Uterus (tissue), 2 donors: ENCODE results near the gene AFDN.

Experiments used
- CTCF ChIP-seq, 4 experiments: fragments of 200-600 bp in 2 of 4; fragments of 450-650 bp in 2 of 4; sonication (generic) in 2 of 4; IDR thresholded peaks; one replicate each; pipeline ENCODE4 v1.5.1; 2016 to 2019; ENCODE audit warnings: antibody characterized with exemption in 4 of 4, mild to moderate bottlenecking in 2 of 4, moderate library complexity in 1 of 4
- POLR2A ChIP-seq, 2 donors: fragments of 450-650 bp; IDR thresholded peaks; one replicate each; pipeline ENCODE4 v1.6.1; 2016; ENCODE audit warnings: antibody characterized with exemption in 2 of 2, mild to moderate bottlenecking in 1 of 2, moderate library complexity in 1 of 2

DNA sequence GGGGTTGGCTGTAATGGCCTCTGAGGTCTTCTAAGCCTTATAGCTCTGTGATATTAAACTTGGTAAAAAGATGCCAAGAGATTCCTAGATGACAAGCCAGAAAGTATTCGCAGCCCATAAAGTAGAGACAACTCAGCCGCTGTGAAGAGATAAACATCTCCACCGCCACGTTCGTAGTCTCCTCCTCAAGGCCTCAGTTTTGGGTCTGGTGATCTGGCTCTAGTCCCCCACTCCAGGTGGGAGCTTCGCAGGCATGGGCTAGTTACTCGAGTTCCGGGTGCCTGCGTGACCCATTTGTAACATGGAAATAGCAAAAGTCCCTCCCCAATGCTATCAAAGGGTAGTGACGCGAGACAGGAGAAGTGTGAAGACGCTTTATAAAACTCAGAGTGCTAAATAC lies 28.3 kb upstream of the AFDN start:
- TF ChIP-seq CTCF (IDR thresholded peaks at IDR 0.05) (no peak), POLR2A (IDR thresholded peaks at IDR 0.05) (no peak)
